IPS-NIHi7 (cell line): ENCODE measurements around the gene RBM6.
"Not testable (repeated sequence)": the region's sequence is repeated elsewhere in the genome, so short reads cannot be mapped to it uniquely, and the experiment has no call there.

ENCODE experiments used
- DNase-seq: peaks from one replicate; pipeline ENCODE4 v3.0.0; 2012; ENCODE audit warnings: mixed read lengths; ENCODE audit errors: extremely low spot score

RBM6 gene

GRCh38 chr3:49914906-49915305 lies 25.0 kb upstream of the RBM6 start:
- no peak for DNase-seq

- no peak for DNase-seq
Observed at GRCh38 chr3:49916686-49917085, 23.3 kb upstream of the RBM6 start.

GRCh38 chr3:49917806-49918590 lies 22.0 kb upstream of the RBM6 start:
- DNase-seq: not testable (repeated sequence)

GRCh38 chr3:49924683-49925082 lies 15.3 kb upstream of the RBM6 start:
- no peak for DNase-seq

- DNase-seq: no peak
Observed at GRCh38 chr3:49925485-49925884, 14.5 kb upstream of the RBM6 start.

GRCh38 chr3:49926117-49926728 lies 13.7 kb upstream of the RBM6 start:
- DNase-seq: no peak

GRCh38 chr3:49927798-49928197 lies 12.2 kb upstream of the RBM6 start:
- no peak for DNase-seq

- no peak for DNase-seq
Observed at GRCh38 chr3:49928481-49929017, 11.4 kb upstream of the RBM6 start.

GRCh38 chr3:49929291-49930167 lies 10.4 kb upstream of the RBM6 start, which contains the start of gene MON1A:
TSS of gene MON1A (minus strand) at chr3:49929811. CDS start at chr3:49913346, 16,465 bp downstream.
- peak; percentile 90 for DNase-seq

- no peak for DNase-seq
Observed at GRCh38 chr3:49930168-49930690, 9.7 kb upstream of the RBM6 start.

GRCh38 chr3:49930922-49931321 lies 9.0 kb upstream of the RBM6 start:
- peak; percentile 80 for DNase-seq

GRCh38 chr3:49932281-49932680 lies 7.7 kb upstream of the RBM6 start:
- not testable (repeated sequence) for DNase-seq

GRCh38 chr3:49937090-49937489 lies 2.9 kb upstream of the RBM6 start:
- no peak for DNase-seq

GRCh38 chr3:49940667-49941249 lies 808 bp downstream of the RBM6 start:
- DNase-seq: no peak

- DNase-seq: no peak
Observed at GRCh38 chr3:49942651-49943050, 2.7 kb downstream of the RBM6 start.

GRCh38 chr3:49952924-49953323 lies 13.0 kb downstream of the RBM6 start:
- DNase-seq: no peak

GRCh38 chr3:49955636-49956035 lies 15.7 kb downstream of the RBM6 start:
- DNase-seq: no peak

- no peak for DNase-seq
Observed at GRCh38 chr3:49966233-49966942, 26.4 kb downstream of the RBM6 start.

- no peak for DNase-seq
Observed at GRCh38 chr3:49967291-49967690, 27.3 kb downstream of the RBM6 start.

GRCh38 chr3:49968346-49968745 lies 28.4 kb downstream of the RBM6 start:
- DNase-seq: no peak

- DNase-seq: no peak
Observed at GRCh38 chr3:49972656-49973055, 32.7 kb downstream of the RBM6 start.
